ENCODE data around the gene ZFP36L2. TPM values are rescaled to one million over a fixed set of nuclear protein-coding genes. Genes with fewer than 3 reads are reported as not detected.

ZFP36L2 gene
- total and polyA plus RNA-seq, 9 of the 15 experiments (the other 6 are each of a cell fraction or from before 2014, with no cell fraction given), result 4.1 to 60.6 (median 20.3) TPM

GRCh38 chr2:43262951-43263350 is 36.5 kb upstream of the ZFP36L2 start:
- WGBS (ENCODE audit: insufficient coverage, low coverage, missing lambda C conversion rate), result 81% methylated on average over 5 of the region's 6 CpGs
- H3K9ac ChIP-seq (ENCODE audit: insufficient read depth in 1 of 2, low read depth in 2 of 2, low read length in 2 of 2), result no peak overlapping the region

More at GRCh38 chr2:43262951-43263350, 36.5 kb upstream of the ZFP36L2 start:
- no peaks in the 10 kb centered on the region for H3K79me2 ChIP-seq (ENCODE audit: control insufficient read depth, insufficient read depth, low read length)
- POLR2A ChIA-PET, result no interaction called here
- H4K20me1 ChIP-seq (replicated peaks; ENCODE audit: control insufficient read depth, insufficient read depth, low read length), result no peaks in the 10 kb centered on the region
- H2AFZ ChIP-seq (ENCODE audit: low read depth, low read length), result no peak overlapping the region
- BruUV-seq (replicated peaks), result no TSS peak
- no peak overlapping the region for H3K27ac ChIP-seq (ENCODE audit: extremely low read depth, low read depth, low read length)
- TF ChIP-seq WHSC1 (IDR thresholded peaks at IDR 0.05; ENCODE audit: low read length) (no peak), ZBTB5 (IDR thresholded peaks at IDR 0.05) (no peak), RUNX1 (IDR thresholded peaks at IDR 0.05; ENCODE audit: low read depth) (no peak), PRPF4 (IDR thresholded peaks at IDR 0.05; ENCODE audit: insufficient read depth, low read depth, low read length, poor library complexity, severe bottlenecking) (no peak), HNRNPL (IDR thresholded peaks at IDR 0.05; ENCODE audit: low read depth, low read length) (no peak), SOX6 (IDR thresholded peaks at IDR 0.05) (no peak), SMAD3 (CRISPR knock-in tag; conservative IDR thresholded peaks at IDR 0.05) (no peak), NCOA1 (IDR thresholded peaks at IDR 0.05; ENCODE audit: low read depth) (no peak), TCF3 (CRISPR knock-in tag; IDR thresholded peaks at IDR 0.05) (no peak), ZBTB7A (IDR thresholded peaks at IDR 0.05; ENCODE audit: borderline replicate concordance, control insufficient read depth, low read depth, low read length) (no peak)
- no peaks in the 10 kb centered on the region for H3K9me3 ChIP-seq (replicated peaks; ENCODE audit: control insufficient read depth, insufficient read depth, low read depth, low read length)
- no peak overlapping the region for H3K4me2 ChIP-seq (ENCODE audit: insufficient read depth, low read length)
- H3K4me3 ChIP-seq, result no peak overlapping the region
- intact Hi-C loops (cut with micrococcal nuclease) (no loop called here), in situ Hi-C loops (cut with MboI) (no loop called here)
- no peak for DNase-seq (ENCODE audit: extremely low read depth in 1 of 4, low spot score in 3 of 4)
- H3K9me1 ChIP-seq (ENCODE audit: control insufficient read depth, insufficient read depth, low read length), result no peaks in the 10 kb centered on the region
- no peak for FAIRE-seq
- H3K27me3 ChIP-seq (ENCODE audit: control insufficient read depth in 2 of 2, insufficient read depth in 2 of 2, low read length in 2 of 2), result no peaks in the 10 kb centered on the region
- peaks cover 5% of the 10 kb centered on the region; the same call in 1 of the 3 replicates for H3K36me3 ChIP-seq (ENCODE audit: control insufficient read depth, insufficient read depth, low read length)
- CTCF ChIA-PET (ENCODE audit: low intra/inter-chr PET ratio), result no interaction called here
- no peaks in the 10 kb centered on the region for H3K4me1 ChIP-seq (replicated peaks in 1 of 2; ENCODE audit: control insufficient read depth in 2 of 2, insufficient read depth in 2 of 2, low read length in 2 of 2)
- no peak for ATAC-seq

Data from K562 (cell line).